Glutamatergic neuron (in vitro differentiated cells): ENCODE results near the gene GCNT1. TPM values are rescaled to one million over a fixed set of nuclear protein-coding genes. Genes with fewer than 3 reads are reported as not detected.

Experiments used
- DNase-seq: peaks from one replicate; pipeline ENCODE4 v3.0.0; 2022
- H3K27ac Mint-ChIP-seq: one replicate; pipeline ENCODE4 v1.8.0; 2020; ENCODE audit warnings: mild to moderate bottlenecking, mixed read lengths, inconsistent platforms; ENCODE audit not compliant: unreplicated experiment
- H3K27me3 Mint-ChIP-seq: one replicate; pipeline ENCODE4 v1.8.0; 2020; ENCODE audit warnings: mild to moderate bottlenecking, moderate library complexity, mixed read lengths, inconsistent platforms; ENCODE audit not compliant: unreplicated experiment
- H3K36me3 Mint-ChIP-seq: one replicate; pipeline ENCODE4 v1.8.0; 2020; ENCODE audit warnings: mild to moderate bottlenecking, mixed read lengths, inconsistent platforms; ENCODE audit not compliant: unreplicated experiment
- H3K4me1 Mint-ChIP-seq: one replicate; pipeline ENCODE4 v1.8.0; 2020; ENCODE audit warnings: mild to moderate bottlenecking, low read depth, mixed read lengths, inconsistent platforms; ENCODE audit not compliant: unreplicated experiment
- H3K4me3 Mint-ChIP-seq: one replicate; pipeline ENCODE4 v1.8.0; 2020; ENCODE audit warnings: mild to moderate bottlenecking, mixed read lengths, inconsistent platforms; ENCODE audit not compliant: unreplicated experiment
- H3K9me3 Mint-ChIP-seq: one replicate; pipeline ENCODE4 v1.8.0; 2020; ENCODE audit warnings: mild to moderate bottlenecking, moderate library complexity, mixed read lengths, inconsistent platforms; ENCODE audit not compliant: unreplicated experiment
- total RNA-seq: library from RNA; stranded (reverse); fragmentation: NEBNext Ultra II Directional; extraction: Animal tissue kit (Norgen Biotek cat#: 25700); gene quantifications from one replicate; pipeline ENCODE4 v1.2.1, GENCODE V29; 2021; ENCODE audit not compliant: unreplicated experiment
- TF ChIP-seq, protein P1 (sequence below): fragments of 200-600 bp; sonication (generic); IDR thresholded peaks from one replicate; pipeline ENCODE4 v1.5.0; 2021; ENCODE audit not compliant: partially characterized antibody, unreplicated experiment

Gene GCNT1
- total RNA-seq, 1 donor from 2014 or later, result 1.2 TPM

DNA sequence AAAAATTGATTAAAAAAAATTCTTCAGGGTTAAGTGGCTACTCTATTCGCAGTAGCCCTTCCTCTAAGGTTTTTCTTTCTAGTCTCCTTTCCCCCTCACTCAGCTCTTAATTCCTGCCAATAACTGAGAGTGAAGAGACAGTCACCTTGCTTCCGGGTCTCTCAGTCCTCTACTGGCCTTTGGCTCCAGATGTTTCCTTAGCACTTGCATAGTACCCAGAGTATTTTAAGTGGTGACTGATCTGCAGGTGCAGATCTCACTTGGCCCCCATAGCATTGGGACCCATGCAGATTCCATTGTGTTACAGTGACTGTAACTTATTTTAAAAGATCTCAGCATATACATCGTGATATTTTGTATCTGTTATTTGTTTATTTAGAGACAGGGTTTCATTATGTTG lies 66.2 kb downstream of the GCNT1 start:
- H3K9me3 Mint-ChIP-seq, result no peaks in the 10 kb centered on the region
- H3K4me1 Mint-ChIP-seq, result no peaks in the 10 kb centered on the region
- no peak overlapping the region for H3K4me3 Mint-ChIP-seq
- DNase-seq, result no peak
- no peak overlapping the region for H3K27ac Mint-ChIP-seq
- TF ChIP-seq, protein P1, sequence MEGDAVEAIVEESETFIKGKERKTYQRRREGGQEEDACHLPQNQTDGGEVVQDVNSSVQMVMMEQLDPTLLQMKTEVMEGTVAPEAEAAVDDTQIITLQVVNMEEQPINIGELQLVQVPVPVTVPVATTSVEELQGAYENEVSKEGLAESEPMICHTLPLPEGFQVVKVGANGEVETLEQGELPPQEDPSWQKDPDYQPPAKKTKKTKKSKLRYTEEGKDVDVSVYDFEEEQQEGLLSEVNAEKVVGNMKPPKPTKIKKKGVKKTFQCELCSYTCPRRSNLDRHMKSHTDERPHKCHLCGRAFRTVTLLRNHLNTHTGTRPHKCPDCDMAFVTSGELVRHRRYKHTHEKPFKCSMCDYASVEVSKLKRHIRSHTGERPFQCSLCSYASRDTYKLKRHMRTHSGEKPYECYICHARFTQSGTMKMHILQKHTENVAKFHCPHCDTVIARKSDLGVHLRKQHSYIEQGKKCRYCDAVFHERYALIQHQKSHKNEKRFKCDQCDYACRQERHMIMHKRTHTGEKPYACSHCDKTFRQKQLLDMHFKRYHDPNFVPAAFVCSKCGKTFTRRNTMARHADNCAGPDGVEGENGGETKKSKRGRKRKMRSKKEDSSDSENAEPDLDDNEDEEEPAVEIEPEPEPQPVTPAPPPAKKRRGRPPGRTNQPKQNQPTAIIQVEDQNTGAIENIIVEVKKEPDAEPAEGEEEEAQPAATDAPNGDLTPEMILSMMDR, result no peak
- H3K36me3 Mint-ChIP-seq, result no peaks in the 10 kb centered on the region
- H3K27me3 Mint-ChIP-seq, result no peaks in the 10 kb centered on the region

DNA sequence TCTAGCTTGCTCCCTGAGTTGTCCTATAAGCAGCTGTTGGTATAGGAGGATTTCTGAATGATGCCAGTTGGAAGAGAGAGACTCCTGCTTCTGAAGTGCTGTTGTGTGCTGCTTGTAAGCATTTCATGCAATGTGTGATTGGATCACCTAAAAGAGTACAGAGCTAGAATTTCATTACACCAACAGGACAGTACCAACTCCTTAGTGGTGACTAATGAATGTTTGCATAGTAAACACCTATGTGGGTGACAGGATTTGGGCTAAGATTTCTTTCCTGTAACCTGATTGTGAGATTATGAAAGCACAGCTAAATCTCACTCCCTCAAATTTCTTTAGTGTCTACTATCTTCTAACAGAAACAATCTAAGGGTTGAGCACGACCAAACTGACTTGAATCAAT lies 67.0 kb downstream of the GCNT1 start:
- DNase-seq, result no peak
- TF ChIP-seq, protein P1, result no peak
- H3K27ac Mint-ChIP-seq, result no peak overlapping the region
- H3K9me3 Mint-ChIP-seq, result no peaks in the 10 kb centered on the region
- no peak overlapping the region for H3K4me3 Mint-ChIP-seq
- H3K27me3 Mint-ChIP-seq, result no peaks in the 10 kb centered on the region
- H3K36me3 Mint-ChIP-seq, result no peaks in the 10 kb centered on the region
- H3K4me1 Mint-ChIP-seq, result no peaks in the 10 kb centered on the region

DNA sequence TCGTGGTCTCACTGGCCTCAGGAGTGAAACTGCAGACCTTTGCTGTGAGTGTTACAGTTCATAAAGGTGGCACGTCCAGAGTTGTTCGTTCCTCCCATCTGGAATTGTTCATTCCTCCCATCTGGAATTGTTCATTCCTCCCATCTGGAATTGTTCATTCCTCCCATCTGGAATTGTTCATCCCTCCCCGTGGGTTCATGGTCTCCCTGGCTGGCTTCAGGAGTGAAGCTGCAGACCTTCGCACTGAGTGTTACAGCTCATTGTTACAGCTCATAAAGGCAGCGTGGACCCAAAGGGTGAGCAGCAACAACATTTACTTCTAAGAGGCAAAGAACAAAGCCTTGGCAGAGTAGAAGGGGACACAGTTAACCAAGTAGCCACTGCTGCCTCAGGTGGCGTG lies 69.1 kb downstream of the GCNT1 start:
- no peak overlapping the region for H3K27ac Mint-ChIP-seq
- DNase-seq, result no peak

DNA sequence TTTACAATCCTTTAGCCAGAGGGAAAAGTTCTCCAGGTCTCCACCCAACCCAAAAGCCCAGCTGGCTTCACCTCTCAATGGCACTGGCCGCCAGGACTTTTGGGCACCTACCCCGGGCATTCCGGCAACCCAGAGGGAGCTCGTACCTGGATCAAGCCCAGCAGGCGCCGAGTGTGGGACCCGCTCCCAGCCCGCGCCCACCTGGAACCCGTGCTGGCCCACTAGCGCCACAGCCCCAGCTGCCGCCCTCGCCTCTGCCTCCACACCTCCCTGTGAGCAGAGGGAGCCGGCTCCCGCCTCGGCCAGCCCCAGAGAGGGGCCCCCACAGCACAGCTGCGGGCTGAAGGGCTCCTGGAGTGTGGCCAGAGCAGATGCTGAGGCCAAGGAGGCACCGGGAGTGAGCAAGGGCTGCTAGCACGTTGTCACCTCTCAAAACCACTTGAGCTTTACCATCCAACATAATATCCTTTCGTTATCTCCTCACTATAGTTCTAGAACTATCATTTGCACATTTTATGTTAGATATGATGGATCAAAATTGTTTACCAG lies 69.7 kb downstream of the GCNT1 start:
- TF ChIP-seq, protein P1, result no peak
- Mint-ChIP-seq H3K36me3 (no peaks in the 10 kb centered on the region), H3K9me3 (no peaks in the 10 kb centered on the region)

More for the DNA sequence above, 69.1 kb downstream of the GCNT1 start:
- TF ChIP-seq, protein P1, result no peak
- no peaks in the 10 kb centered on the region for H3K27me3 Mint-ChIP-seq
- no peaks in the 10 kb centered on the region for H3K4me1 Mint-ChIP-seq
- no peak overlapping the region for H3K4me3 Mint-ChIP-seq
- H3K36me3 Mint-ChIP-seq, result no peaks in the 10 kb centered on the region
- no peaks in the 10 kb centered on the region for H3K9me3 Mint-ChIP-seq

DNA sequence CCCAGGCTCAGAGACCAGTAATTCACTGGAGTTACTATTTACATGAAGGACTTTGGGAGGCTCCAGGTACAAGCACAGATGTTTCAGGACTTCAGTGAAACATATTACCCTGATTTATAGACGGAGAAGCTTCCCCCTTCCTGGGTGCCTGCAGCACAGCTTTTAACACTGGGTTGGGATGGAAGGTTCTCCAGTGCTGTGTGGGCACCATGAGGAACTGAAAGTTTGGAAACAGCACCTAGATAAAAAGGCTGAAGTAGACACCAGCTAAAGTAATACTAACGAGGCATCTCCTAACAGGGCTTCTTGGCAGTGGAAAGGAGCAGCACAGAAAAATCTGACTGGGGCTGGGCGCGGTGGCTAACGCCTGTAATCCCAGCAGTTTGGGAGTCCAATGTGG lies 70.7 kb downstream of the GCNT1 start:
- Mint-ChIP-seq H3K4me1 (no peaks in the 10 kb centered on the region), H3K9me3 (no peaks in the 10 kb centered on the region), H3K4me3 (no peak overlapping the region), H3K36me3 (no peaks in the 10 kb centered on the region), H3K27me3 (no peaks in the 10 kb centered on the region), H3K27ac (no peak overlapping the region)
- DNase-seq, result no peak
- TF ChIP-seq, protein P1, result no peak

More for the DNA sequence above, 69.7 kb downstream of the GCNT1 start:
- DNase-seq, result no peak
- Mint-ChIP-seq H3K27me3 (no peaks in the 10 kb centered on the region), H3K4me1 (no peaks in the 10 kb centered on the region), H3K27ac (no peak overlapping the region), H3K4me3 (no peak overlapping the region)
